Spleen (tissue), 11 donors: ENCODE measurements around the gene PLSCR4. TPM values are rescaled to one million over a fixed set of nuclear protein-coding genes. Genes with fewer than 3 reads are reported as not detected.

Source experiments
- DNase-seq: peaks from one replicate; pipeline ENCODE4 v3.0.0-alpha.2; 2020
- H3K27ac ChIP-seq, 8 donors: fragments of 200-600 bp; sonication (generic) in 7 of 8; 1 replicate in 4 of 8; 2 replicates in 4 of 8; pipeline versions ENCODE4 v1.5.0 to v1.8.0; 2016 to 2021; ENCODE audit warnings: inconsistent platforms in 4 of 8, mild to moderate bottlenecking in 4 of 8, moderate library complexity in 1 of 8
- H3K27me3 ChIP-seq, 7 donors: fragments of 200-600 bp; sonication (generic) in 6 of 7; replicated peaks in 1 of 7; 1 replicate in 4 of 7; 2 replicates in 3 of 7; pipeline versions ENCODE4 v1.5.0 to v1.8.0; 2016 to 2021; ENCODE audit warnings: inconsistent platforms in 3 of 7, mild to moderate bottlenecking in 1 of 7
- H3K36me3 ChIP-seq, 6 donors: fragments of 200-600 bp; sonication (generic) in 5 of 6; 1 replicate in 4 of 6; 2 replicates in 2 of 6; pipeline versions ENCODE4 v1.5.0 to v1.8.0; 2016 to 2021; ENCODE audit warnings: inconsistent platforms in 2 of 6
- H3K4me1 ChIP-seq, 6 donors: fragments of 200-600 bp; sonication (generic) in 5 of 6; 1 replicate in 3 of 6; 2 replicates in 3 of 6; pipeline versions ENCODE4 v1.5.0 to v1.8.0; 2016 to 2021; ENCODE audit warnings: inconsistent platforms in 3 of 6
- H3K4me3 ChIP-seq, 8 donors: fragments of 200-600 bp; sonication (generic) in 7 of 8; 1 replicate in 4 of 8; 2 replicates in 4 of 8; pipeline versions ENCODE4 v1.5.0 to v1.8.0; 2016 to 2021; ENCODE audit warnings: inconsistent platforms in 4 of 8, mild to moderate bottlenecking in 4 of 8, moderate library complexity in 2 of 8
- H3K9me3 ChIP-seq, 8 donors: fragments of 200-600 bp; sonication (generic) in 7 of 8; 1 replicate in 4 of 8; 2 replicates in 4 of 8; pipeline versions ENCODE4 v1.5.0 to v1.8.0; 2016 to 2021; ENCODE audit warnings: inconsistent platforms in 4 of 8
- POLR2A ChIP-seq, 3 donors: fragments of 450-650 bp; IDR thresholded peaks; one replicate each; pipeline ENCODE4 v1.5.1; 2017; ENCODE audit warnings: antibody characterized with exemption in 3 of 3, mild to moderate bottlenecking in 1 of 3
- POLR2AphosphoS5 ChIP-seq, 3 donors: sonication (generic); formaldehyde crosslinking; IDR thresholded peaks; one replicate each; pipeline ENCODE4 v1.5.1; 2017; ENCODE audit warnings: antibody characterized with exemption in 3 of 3
- WGBS, 5 donors: extraction: QIAGEN DNeasy Blood & Tissue Kit in 3 of 5; methylation state at CpG; one replicate each; pipeline versions ENCODE4 v1.1.5 to v1.1.7; 2013 to 2018; 5-methylcytosine and 5-hydroxymethylcytosine counted together
- intact Hi-C: fragments of 100-400 bp; cut with DNase I; formaldehyde crosslinking; loops from one replicate; pipeline ENCODE4 v1.15.0; 2023; ENCODE audit warnings: low total_unique reads
- polyA plus RNA-seq, 3 donors: library from polyadenylated mRNA; stranded (reverse); fragments of 200-250 nt; gene quantifications; one replicate each; pipeline ENCODE4 v1.2.1, GENCODE V29; 2013
- total RNA-seq, 7 donors: library from RNA; depleted of rRNA in 3 of 7; stranded (reverse); fragments of >200 nt in 3 of 7; fragmentation: NEBNext Ultra II Directional in 4 of 7; extraction: Animal tissue kit (Norgen Biotek cat#: 25700) in 4 of 7; gene quantifications; one replicate each; pipeline versions ENCODE4 v1.1.0 to v1.2.1, GENCODE V29; 2016 to 2021
- TF ChIP-seq, protein P1 (sequence below), 11 experiments: fragments of 200-600 bp in 7 of 11; fragments of 450-650 bp in 4 of 11; sonication (generic) in 4 of 11; IDR thresholded peaks in 8 of 11; conservative IDR thresholded peaks in 3 of 11; 1 replicate in 7 of 11; 2 replicates in 4 of 11; pipeline versions ENCODE4 v1.4.0 to v1.8.0; 2016 to 2021; ENCODE audit warnings: antibody characterized with exemption in 11 of 11, inconsistent platforms in 4 of 11, mild to moderate bottlenecking in 1 of 11
- donor health status: healthy with polysubstance abuse.
- donor health status: DM: no; HTN: no; CAD: no; lungs with moderate emphysema.
- donor health status: DM: no; HTN: no; CAD: no.
- donor health status: Bipolar disorder and iron deficiency.
- donor health status: healthy.
- donor health status: DM: no; HTN: no; CAD: no.
- donor health status: DM: yes; HTN: yes; CAD: no.

The PLSCR4 gene
- total and polyA plus RNA-seq, 10 donors = 4.7 to 77.5 (median 36.0) TPM

DNA sequence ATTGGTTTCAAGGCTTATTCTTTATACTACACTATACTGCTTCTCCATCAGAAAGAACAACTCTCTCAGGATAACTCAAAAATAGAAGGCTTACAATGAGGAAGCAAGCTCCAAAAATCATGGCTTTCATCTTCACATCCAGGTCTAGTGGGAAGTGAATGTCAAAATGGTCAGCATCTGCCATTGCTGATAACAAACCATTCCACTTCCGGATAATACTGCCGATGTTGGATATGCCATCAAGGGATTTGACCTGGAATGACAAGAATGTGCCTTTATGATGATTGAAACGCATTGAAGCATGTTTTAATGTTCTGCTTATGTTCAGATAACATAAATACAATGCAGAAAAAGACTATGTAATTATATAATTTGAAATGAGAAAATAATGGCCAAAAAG, 55.9 kb downstream of the PLSCR4 start:
- Histone ChIP-seq H3K27me3 (no peaks in the 10 kb centered on the region), H3K4me1 (peaks cover 0 to 9% (median 0%) of the 10 kb centered on the region in 6 donors), H3K9me3 (no peaks in the 10 kb centered on the region), H3K4me3 (no peak overlapping the region), H3K27ac (peak overlapping the region in 6 of 8 donors; percentile 38 to 62 (median 50)), H3K36me3 (no peaks in the 10 kb centered on the region)
- intact Hi-C loops = no loop called here
- DNase-seq = no peak
- TF ChIP-seq POLR2AphosphoS5 (IDR thresholded peaks at IDR 0.05) (peak in 1 of 3 donors; percentile 77), POLR2A (IDR thresholded peaks at IDR 0.05) (no peak)
- 42 to 66% (median 57%) methylated on average over 3 of the region's 3 CpGs for WGBS, 5 donors

DNA sequence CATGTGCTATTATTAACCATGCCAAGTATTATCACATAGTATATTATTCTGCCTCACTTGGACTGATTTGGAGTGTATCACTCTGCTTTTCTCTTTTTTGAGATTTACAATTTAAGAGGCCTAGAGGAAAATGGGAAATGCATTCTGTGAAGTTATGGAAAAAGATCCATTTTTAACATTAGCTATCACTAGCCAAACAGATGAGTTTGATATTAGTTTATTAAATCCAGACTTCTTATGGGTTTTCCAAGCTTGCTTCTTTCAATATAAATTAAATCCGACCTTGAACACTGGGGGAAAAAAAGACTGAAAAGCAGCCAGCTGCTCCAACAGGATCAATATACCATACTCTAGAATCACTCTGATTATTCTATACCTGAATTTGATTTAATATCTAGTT, 59.9 kb downstream of the PLSCR4 start:
- peaks cover 0 to 14% (median 2%) of the 10 kb centered on the region in 6 donors for H3K4me1 ChIP-seq
- 84 to 95% (median 87%) methylated on average over 1 of the region's 1 CpG for WGBS, 5 donors
- intact Hi-C loops = no loop called here
- no peaks in the 10 kb centered on the region for H3K9me3 ChIP-seq
- no peaks in the 10 kb centered on the region for H3K27me3 ChIP-seq
- TF ChIP-seq POLR2A (IDR thresholded peaks at IDR 0.05) (no peak), POLR2AphosphoS5 (IDR thresholded peaks at IDR 0.05) (no peak)
- TF ChIP-seq, protein P1, sequence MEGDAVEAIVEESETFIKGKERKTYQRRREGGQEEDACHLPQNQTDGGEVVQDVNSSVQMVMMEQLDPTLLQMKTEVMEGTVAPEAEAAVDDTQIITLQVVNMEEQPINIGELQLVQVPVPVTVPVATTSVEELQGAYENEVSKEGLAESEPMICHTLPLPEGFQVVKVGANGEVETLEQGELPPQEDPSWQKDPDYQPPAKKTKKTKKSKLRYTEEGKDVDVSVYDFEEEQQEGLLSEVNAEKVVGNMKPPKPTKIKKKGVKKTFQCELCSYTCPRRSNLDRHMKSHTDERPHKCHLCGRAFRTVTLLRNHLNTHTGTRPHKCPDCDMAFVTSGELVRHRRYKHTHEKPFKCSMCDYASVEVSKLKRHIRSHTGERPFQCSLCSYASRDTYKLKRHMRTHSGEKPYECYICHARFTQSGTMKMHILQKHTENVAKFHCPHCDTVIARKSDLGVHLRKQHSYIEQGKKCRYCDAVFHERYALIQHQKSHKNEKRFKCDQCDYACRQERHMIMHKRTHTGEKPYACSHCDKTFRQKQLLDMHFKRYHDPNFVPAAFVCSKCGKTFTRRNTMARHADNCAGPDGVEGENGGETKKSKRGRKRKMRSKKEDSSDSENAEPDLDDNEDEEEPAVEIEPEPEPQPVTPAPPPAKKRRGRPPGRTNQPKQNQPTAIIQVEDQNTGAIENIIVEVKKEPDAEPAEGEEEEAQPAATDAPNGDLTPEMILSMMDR (IDR thresholded peaks at IDR 0.05 in 8 of 11, conservative IDR thresholded peaks at IDR 0.05 in 3 of 11) = no peak
- no peak overlapping the region for H3K4me3 ChIP-seq
- no peak overlapping the region for H3K27ac ChIP-seq
- no peaks in the 10 kb centered on the region for H3K36me3 ChIP-seq
- no peak for DNase-seq

DNA sequence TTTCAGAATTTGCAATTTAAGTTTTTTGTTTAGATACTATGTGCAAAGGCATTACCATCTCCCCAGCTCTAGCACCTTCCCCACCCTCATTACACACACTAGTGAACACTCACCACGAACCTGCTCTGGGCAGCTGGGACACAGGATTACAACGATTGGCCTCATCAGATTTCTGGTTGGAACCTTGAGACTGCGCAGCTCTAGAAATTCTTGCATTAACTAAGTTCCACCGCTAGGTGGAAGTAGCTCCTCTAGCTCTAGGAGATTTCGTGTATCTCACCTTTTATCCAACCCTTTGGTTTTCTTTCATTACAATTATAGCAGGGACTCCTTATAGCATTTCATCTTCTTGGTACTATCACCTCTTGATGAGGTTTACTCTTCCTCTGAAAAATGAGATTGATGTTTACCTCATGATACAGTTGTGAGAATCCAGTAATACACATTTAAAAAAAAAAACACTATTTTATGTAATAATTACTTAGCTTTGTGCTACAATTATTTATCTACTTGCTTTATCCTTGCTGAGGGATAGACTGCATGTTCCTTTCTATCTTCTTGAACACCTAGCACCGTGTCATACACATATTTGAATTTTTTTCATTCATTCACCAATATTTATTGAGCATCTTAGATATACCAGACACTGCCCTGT, 61.3 kb downstream of the PLSCR4 start:
- H3K27me3 ChIP-seq = no peaks in the 10 kb centered on the region

DNA sequence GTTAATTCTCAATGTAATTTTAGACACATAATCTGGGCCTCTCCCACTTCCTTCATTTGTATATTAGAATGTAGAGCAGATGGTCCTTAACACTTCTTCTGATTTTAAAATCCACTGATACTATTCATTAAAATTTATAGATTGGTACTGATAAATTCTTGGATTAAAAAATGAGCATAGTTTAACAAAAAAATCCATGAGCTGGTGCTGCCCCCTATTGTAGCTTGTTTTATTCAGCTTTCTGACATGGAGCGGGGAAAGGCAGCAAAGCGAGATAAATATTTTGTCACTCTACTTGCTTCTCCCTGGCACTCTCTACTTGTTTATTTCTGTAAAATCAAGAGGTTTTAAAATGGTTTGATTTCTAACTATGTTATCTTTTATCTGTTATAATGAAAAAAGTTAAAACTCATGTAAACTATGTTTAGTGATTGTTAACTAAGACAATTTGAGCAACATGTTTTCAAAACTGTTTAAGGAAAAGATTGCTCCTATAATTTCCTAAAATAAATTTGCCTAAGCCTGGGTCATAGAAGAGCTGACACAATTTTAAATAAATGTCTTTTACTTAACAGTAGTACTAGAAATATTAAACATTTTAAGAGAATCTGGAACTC, 63.5 kb downstream of the PLSCR4 start:
- DNase-seq = no peak
- H3K27me3 ChIP-seq = no peaks in the 10 kb centered on the region
- no peaks in the 10 kb centered on the region for H3K9me3 ChIP-seq
- WGBS, 5 donors = 40 to 92% (median 78%) methylated on average over 2 of the region's 2 CpGs
- H3K4me3 ChIP-seq = no peak overlapping the region
- H3K36me3 ChIP-seq = no peaks in the 10 kb centered on the region
- no peak overlapping the region for H3K27ac ChIP-seq
- peaks cover 0 to 8% (median 4%) of the 10 kb centered on the region in 6 donors for H3K4me1 ChIP-seq
- TF ChIP-seq, protein P1 (IDR thresholded peaks at IDR 0.05 in 8 of 11, conservative IDR thresholded peaks at IDR 0.05 in 3 of 11) = peak in 5 of 11 experiments; percentile 12 to 42 (median 32)
- no peak for TF ChIP-seq POLR2A (IDR thresholded peaks at IDR 0.05)
- intact Hi-C loops = no loop called here

More for the DNA sequence above, 61.3 kb downstream of the PLSCR4 start:
- Histone ChIP-seq H3K27ac (no peak overlapping the region), H3K4me3 (no peak overlapping the region), H3K36me3 (no peaks in the 10 kb centered on the region), H3K9me3 (no peaks in the 10 kb centered on the region), H3K4me1 (peaks cover 0 to 10% (median 2%) of the 10 kb centered on the region in 6 donors)
- TF ChIP-seq, protein P1 (IDR thresholded peaks at IDR 0.05 in 8 of 11, conservative IDR thresholded peaks at IDR 0.05 in 3 of 11) = peak; percentile 15 to 78 (median 60)
- TF ChIP-seq POLR2AphosphoS5 (IDR thresholded peaks at IDR 0.05) (no peak), POLR2A (IDR thresholded peaks at IDR 0.05) (no peak)
- intact Hi-C loops = no loop called here
- WGBS, 5 donors = 6 to 20% (median 10%) methylated on average over 6 of the region's 6 CpGs
- DNase-seq = no peak
